Fibroblast of skin of scalp (primary cell): ENCODE measurements around the gene FOXE3.
"Not testable (repeated sequence)": the region's sequence is repeated elsewhere in the genome, so short reads cannot be mapped to it uniquely, and the experiment has no call there.

Experiments
- DNase-seq: peaks from one replicate; pipeline ENCODE4 v3.0.0-alpha.2; 2013

FOXE3 gene

DNA sequence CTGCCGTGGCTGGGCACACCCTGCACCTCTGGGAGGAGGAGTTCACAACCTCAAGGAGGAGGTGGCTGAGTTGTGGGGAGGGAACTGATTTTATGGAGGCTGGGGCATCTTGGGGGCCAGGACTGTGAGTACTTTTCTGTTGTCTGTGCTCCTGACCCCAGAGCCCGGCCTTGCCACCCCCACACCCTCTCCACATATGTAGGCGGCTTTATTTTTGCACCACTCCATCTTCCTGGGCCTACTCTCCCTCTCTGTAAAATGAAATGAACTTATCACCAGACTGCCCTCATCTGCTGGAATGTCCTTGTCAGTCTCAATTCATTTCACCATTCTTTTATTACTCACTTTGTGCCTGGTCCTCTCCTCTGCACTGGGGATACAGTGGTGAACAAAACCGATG, 34.5 kb downstream of the FOXE3 start:
- DNase-seq = no peak

DNA sequence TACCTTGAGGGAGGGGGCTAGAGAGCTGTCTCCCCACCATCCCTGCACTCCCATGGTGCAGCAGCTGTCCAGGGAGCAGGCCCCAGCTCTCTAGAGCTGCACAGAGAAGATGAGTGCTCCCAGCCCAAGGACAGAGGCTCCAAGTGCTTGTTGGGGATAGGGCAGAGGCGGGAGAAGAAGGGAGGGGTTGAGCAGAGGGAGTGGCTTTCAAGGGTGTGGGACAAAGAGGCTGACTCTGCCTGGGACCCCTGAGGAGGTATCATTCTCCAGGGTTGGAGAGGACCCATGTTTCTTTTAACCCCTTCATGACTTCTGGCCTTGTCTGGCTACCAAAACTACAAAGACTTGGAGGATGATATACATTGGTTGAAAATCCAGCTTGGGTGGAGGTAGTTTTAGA, 36.3 kb downstream of the FOXE3 start:
- DNase-seq = no peak

GRCh38 chr1:47453910-47454309, 37.8 kb downstream of the FOXE3 start:
- not testable (repeated sequence) for DNase-seq

DNA sequence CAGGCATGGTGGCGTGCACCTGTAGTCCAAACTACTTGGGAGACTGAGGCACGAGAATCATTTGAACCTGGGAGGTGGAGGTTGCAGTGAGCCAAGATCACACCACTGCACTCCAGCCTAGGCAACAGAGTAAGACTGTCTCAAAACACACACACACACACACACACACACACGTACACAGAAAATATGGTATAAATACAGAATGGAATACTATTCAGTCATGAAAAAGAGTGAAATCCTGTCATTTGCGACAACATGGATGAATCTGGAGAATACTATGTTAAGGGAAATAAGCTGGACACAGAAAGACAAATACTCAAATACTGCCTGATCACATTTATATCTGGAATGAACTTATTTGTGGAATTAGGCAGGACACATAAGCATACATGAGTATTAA, 40.2 kb downstream of the FOXE3 start:
- no peak for DNase-seq

- not testable (repeated sequence) for DNase-seq
These were observed 41.5 kb downstream of the FOXE3 start for GRCh38 chr1:47457547-47457946.

DNA sequence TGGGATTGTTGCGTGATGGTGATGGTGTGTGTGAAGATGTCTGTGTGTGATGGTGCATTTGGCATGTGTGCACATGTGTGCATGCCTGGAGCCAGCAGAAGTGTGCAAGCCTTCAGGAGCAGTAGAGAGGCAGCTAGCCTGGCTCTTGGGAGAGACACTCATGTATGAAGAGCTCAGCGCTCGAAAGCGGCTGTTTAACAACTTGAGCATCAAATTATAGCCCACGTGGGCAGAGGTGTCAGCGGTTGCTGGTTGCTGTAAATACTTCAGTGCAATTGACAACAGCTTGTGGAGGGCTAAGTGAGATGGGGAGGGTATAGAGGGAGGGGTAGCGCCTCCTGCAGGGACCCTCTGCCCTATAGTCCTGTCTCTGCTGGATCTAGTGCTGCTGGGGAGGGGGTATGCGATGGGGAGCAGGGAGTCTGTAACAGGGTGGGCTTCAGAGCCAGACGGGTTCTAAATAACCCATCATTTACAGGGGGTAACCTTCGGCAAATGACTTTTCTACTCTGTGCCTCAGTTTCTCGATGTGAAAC, 43.2 kb downstream of the FOXE3 start:
- DNase-seq = no peak

DNA sequence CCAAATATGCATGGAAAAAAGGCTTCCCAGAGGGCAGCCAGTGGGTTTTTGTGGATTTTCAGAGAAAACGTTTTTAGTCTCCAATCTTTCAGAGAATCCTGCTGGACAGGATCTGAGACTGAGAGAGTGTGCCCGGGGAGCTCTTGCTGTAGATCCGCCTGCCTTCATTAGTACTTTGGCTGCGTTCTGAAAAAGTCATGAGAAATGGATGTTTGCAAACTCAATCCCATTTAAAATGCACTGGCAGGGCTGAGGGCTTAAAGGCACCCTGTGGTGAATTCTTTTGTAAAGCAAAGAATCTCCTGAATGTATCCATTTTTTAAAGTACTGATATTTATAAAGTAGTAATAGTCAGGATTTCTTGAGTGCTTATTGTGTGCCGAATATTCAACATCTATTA, 44.0 kb downstream of the FOXE3 start:
- no peak for DNase-seq

GRCh38 chr1:47460456-47460855, 44.4 kb downstream of the FOXE3 start:
- DNase-seq = no peak

GRCh38 chr1:47465605-47466004, 49.5 kb downstream of the FOXE3 start:
- no peak for DNase-seq
